Small intestine (tissue), 7 donors: Measurements from ENCODE around the gene TANC1. TPM values are rescaled to one million over a fixed set of nuclear protein-coding genes. Genes with fewer than 3 reads are reported as not detected.
A peak's percentile ranks its signal among the peaks of the same experiment; 100 is the strongest.

ENCODE experiments used
- DNase-seq, 2 donors: peaks; one replicate each; pipeline versions ENCODE4 v3.0.0 to v3.0.0-alpha.2; 2013
- FAIRE-seq: peaks from 2 replicates; lab custom pipeline; 2012; peaks lifted over from hg19 to GRCh38; lab: Jason Lieb, UNC
- H3K27ac ChIP-seq, 3 donors: one replicate each; pipeline ENCODE4 v1.5.1; 2013; ENCODE audit warnings: low read length in 2 of 3, mild to moderate bottlenecking in 2 of 3, control low read depth in 1 of 3, inconsistent platforms in 1 of 3, low read depth in 1 of 3, moderate library complexity in 1 of 3
- H3K27me3 ChIP-seq, 3 donors: one replicate each; pipeline ENCODE4 v1.6.1; 2013; ENCODE audit warnings: low read length in 3 of 3, inconsistent platforms in 1 of 3; ENCODE audit not compliant: control insufficient read depth in 3 of 3, insufficient read depth in 3 of 3
- H3K36me3 ChIP-seq, 3 donors: one replicate each; pipeline ENCODE4 v1.6.1; 2013; ENCODE audit warnings: low read length in 3 of 3, inconsistent platforms in 1 of 3, low read depth in 1 of 3, mild to moderate bottlenecking in 1 of 3, moderate library complexity in 1 of 3; ENCODE audit not compliant: control insufficient read depth in 3 of 3, insufficient read depth in 2 of 3
- H3K4me1 ChIP-seq, 3 donors: one replicate each; pipeline ENCODE4 v1.6.1; 2013; ENCODE audit warnings: low read length in 2 of 3, inconsistent platforms in 1 of 3, low read depth in 1 of 3, mild to moderate bottlenecking in 1 of 3, moderate library complexity in 1 of 3; ENCODE audit not compliant: control insufficient read depth in 3 of 3, insufficient read depth in 2 of 3
- H3K4me3 ChIP-seq, 3 donors: one replicate each; pipeline ENCODE4 v1.5.1; 2013; ENCODE audit warnings: low read length in 3 of 3, control low read depth in 1 of 3, inconsistent platforms in 1 of 3, low read depth in 1 of 3, mild to moderate bottlenecking in 1 of 3, moderate library complexity in 1 of 3
- H3K9me3 ChIP-seq, 2 donors: one replicate each; pipeline ENCODE4 v1.6.1; 2013; ENCODE audit warnings: low read depth in 1 of 2, low read length in 1 of 2; ENCODE audit not compliant: control insufficient read depth in 2 of 2, insufficient read depth in 1 of 2
- WGBS, 3 donors: extraction: QIAGEN DNeasy Blood & Tissue Kit; methylation state at CpG; one replicate each; pipeline ENCODE4 v1.1.7; 2013; 5-methylcytosine and 5-hydroxymethylcytosine counted together
- polyA plus RNA-seq, 4 donors: library from polyadenylated mRNA; stranded (reverse) in 3 of 4; unstranded in 1 of 4; fragments of 200-250 nt in 3 of 4; fragments of 120-200 nt in 1 of 4; gene quantifications; one replicate each; pipeline versions ENCODE4 v1.2.1 to v1.2.3, GENCODE V29; 2013
- donor health status: healthy with polysubstance abuse.
- donor health status: control.
- donor health status: control.
- donor health status: Bipolar disorder and iron deficiency.
- donor health status: healthy.

Gene TANC1
- polyA plus RNA-seq, 4 donors: 7.4 to 14.7 (median 8.8) TPM

DNA sequence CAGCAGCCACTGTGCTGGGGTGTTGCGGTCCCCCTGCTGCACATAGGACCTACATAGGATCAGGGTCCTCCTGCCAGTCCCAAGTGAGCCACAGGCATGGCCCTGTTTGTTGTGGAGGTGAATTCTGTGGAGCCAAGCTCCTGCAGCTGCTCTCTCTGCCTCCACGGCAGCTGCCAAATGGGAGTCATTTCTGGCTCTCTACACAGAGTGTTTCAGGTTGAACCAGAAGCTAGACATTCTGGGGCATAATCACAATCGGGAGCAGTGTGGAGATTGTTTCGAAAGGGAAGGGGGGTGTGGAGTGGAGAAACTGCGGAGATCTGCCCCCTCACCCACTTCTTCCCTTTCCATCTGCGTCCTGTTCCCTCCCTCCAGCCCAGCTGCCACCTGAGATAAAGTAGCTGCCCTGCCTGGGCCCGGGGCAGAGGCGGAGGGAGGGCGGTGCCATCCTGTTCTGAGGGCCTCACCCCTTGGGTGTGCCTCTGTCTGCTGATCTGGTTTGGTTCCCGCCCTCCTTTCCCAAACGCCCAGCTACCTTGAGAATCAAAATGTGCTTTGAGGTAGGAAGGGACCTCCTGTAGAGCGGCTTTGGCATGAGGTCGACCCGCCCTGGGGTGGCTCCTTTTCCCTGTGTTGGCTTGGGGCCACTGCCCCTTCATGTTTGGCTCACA, 178.7 kb downstream of the TANC1 start:
- Histone ChIP-seq H3K27me3 (no peaks in the 10 kb centered on the region), H3K9me3 (no peaks in the 10 kb centered on the region), H3K27ac (peak overlapping the region; percentile 56 to 63 (median 61)), H3K4me3 (no peak overlapping the region), H3K36me3 (peaks cover 0 to 7% (median 3%) of the 10 kb centered on the region in 3 donors), H3K4me1 (peaks cover 5 to 30% (median 19%) of the 10 kb centered on the region in 3 donors)
- DNase-seq (peak; percentile 61 to 89), FAIRE-seq (no peak)
- WGBS, 3 donors: 7 to 41% (median 16%) methylated on average over 13 to 14 of the region's 14 CpGs

DNA sequence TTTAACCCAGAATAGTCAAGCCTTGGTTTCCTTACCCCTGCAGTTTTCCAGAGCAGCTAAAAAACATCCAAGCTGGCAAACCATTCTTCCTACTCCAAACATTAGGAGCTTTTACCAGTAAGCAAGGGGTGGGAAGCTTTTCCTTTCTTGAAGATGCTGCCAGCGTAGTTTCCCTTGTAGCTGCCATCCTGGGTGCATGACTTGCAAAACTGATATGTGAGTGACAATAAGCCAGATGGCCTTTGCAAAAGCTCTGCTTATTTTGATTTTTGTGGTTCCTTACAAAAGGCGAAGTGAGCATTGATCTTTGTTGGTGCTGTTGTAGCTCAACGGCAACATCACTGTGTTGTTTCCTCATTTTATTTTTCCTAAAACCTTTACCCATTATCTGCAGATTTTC, 179.2 kb downstream of the TANC1 start:
- Histone ChIP-seq H3K4me3 (no peak overlapping the region), H3K4me1 (peaks cover 5 to 35% (median 21%) of the 10 kb centered on the region in 3 donors), H3K36me3 (peaks cover 0 to 10% (median 3%) of the 10 kb centered on the region in 3 donors), H3K27me3 (no peaks in the 10 kb centered on the region), H3K27ac (peak overlapping the region in 2 of 3 donors; percentile 61 to 63), H3K9me3 (no peaks in the 10 kb centered on the region)
- 69 to 85% (median 77%) methylated on average over 3 of the region's 3 CpGs for WGBS, 3 donors
- FAIRE-seq: no peak
- DNase-seq: no peak

GRCh38 chr2:159148901-159149300, 180.5 kb downstream of the TANC1 start:
- Histone ChIP-seq H3K4me1 (peaks cover 8 to 47% (median 23%) of the 10 kb centered on the region in 3 donors), H3K9me3 (no peaks in the 10 kb centered on the region), H3K27me3 (no peaks in the 10 kb centered on the region), H3K4me3 (no peak overlapping the region), H3K36me3 (peaks cover 0 to 13% (median 3%) of the 10 kb centered on the region in 3 donors), H3K27ac (no peak overlapping the region)
- 86 to 95% (median 94%) methylated on average over 8 of the region's 8 CpGs for WGBS, 3 donors
- no peak for DNase-seq
- FAIRE-seq: no peak

- 71 to 80% (median 79%) methylated on average over 2 of the region's 2 CpGs for WGBS, 3 donors
- Histone ChIP-seq H3K4me1 (peaks cover 10 to 53% (median 28%) of the 10 kb centered on the region in 3 donors), H3K27ac (no peak overlapping the region), H3K4me3 (no peak overlapping the region), H3K9me3 (no peaks in the 10 kb centered on the region), H3K36me3 (peaks cover 0 to 17% (median 3%) of the 10 kb centered on the region in 3 donors), H3K27me3 (no peaks in the 10 kb centered on the region)
- no peak for DNase-seq
- FAIRE-seq: no peak
Measured at GRCh38 chr2:159149747-159150146, 181.3 kb downstream of the TANC1 start.

- WGBS, 3 donors: 51 to 60% (median 51%) methylated on average over 8 of the region's 8 CpGs
- Histone ChIP-seq H3K27me3 (no peaks in the 10 kb centered on the region), H3K9me3 (no peaks in the 10 kb centered on the region), H3K4me3 (no peak overlapping the region), H3K4me1 (peaks cover 10 to 59% (median 28%) of the 10 kb centered on the region in 3 donors), H3K27ac (no peak overlapping the region), H3K36me3 (peaks cover 0 to 17% (median 3%) of the 10 kb centered on the region in 3 donors)
- FAIRE-seq (no peak), DNase-seq (no peak)
Measured at GRCh38 chr2:159150280-159150746, 181.9 kb downstream of the TANC1 start.

- DNase-seq (peak; percentile 81 to 89), FAIRE-seq (no peak)
- Histone ChIP-seq H3K4me1 (peaks cover 12 to 69% (median 25%) of the 10 kb centered on the region in 3 donors), H3K9me3 (no peaks in the 10 kb centered on the region), H3K36me3 (peaks cover 0 to 17% (median 3%) of the 10 kb centered on the region in 3 donors), H3K4me3 (no peak overlapping the region), H3K27me3 (no peaks in the 10 kb centered on the region), H3K27ac (peak overlapping the region; percentile 31 to 44 (median 42))
- whole genome bisulfite sequencing, 3 donors: 17 to 57% (median 33%) methylated on average over 5 of the region's 5 CpGs
Measured at GRCh38 chr2:159151198-159152127, 183.0 kb downstream of the TANC1 start.

GRCh38 chr2:159152128-159152778, 183.8 kb downstream of the TANC1 start:
- FAIRE-seq: no peak
- H3K36me3 ChIP-seq: peaks cover 0 to 23% (median 3%) of the 10 kb centered on the region in 3 donors
- DNase-seq: no peak
- 47 to 68% (median 61%) methylated on average over 4 of the region's 4 CpGs for WGBS, 3 donors
- H3K9me3 ChIP-seq: no peaks in the 10 kb centered on the region
- H3K27me3 ChIP-seq: no peaks in the 10 kb centered on the region
- no peak overlapping the region for H3K4me3 ChIP-seq
- peak overlapping the region in 1 of 3 donors; percentile 31 for H3K27ac ChIP-seq
- H3K4me1 ChIP-seq: peaks cover 16 to 71% (median 28%) of the 10 kb centered on the region in 3 donors

DNA sequence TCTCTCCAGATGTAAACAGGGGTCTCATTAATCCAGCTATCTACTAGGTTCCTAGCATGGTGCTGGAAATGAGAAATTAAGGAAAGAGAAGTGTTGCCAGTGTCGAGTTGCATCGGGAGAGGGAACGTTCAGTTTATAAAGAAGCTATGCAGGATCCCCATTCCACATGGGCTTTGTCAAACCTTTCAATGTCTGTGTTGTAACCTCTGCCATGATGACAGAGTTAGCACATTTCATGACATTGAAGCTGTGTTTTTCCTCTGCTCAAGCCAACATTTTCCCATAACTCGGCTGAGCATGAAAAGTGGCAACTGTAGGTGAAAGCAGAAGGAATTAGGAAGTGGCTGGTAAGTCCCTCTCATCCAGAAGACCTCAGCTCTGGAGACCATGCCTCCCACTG, 184.6 kb downstream of the TANC1 start:
- Histone ChIP-seq H3K27ac (peak overlapping the region; percentile 32 to 87 (median 56)), H3K36me3 (peaks cover 0 to 26% (median 3%) of the 10 kb centered on the region in 3 donors), H3K4me3 (no peak overlapping the region), H3K9me3 (no peaks in the 10 kb centered on the region), H3K4me1 (peaks cover 14 to 69% (median 24%) of the 10 kb centered on the region in 3 donors), H3K27me3 (no peaks in the 10 kb centered on the region)
- no peak for FAIRE-seq
- DNase-seq: no peak
- WGBS, 3 donors: 72% methylated on average over 4 of the region's 4 CpGs
